GM23338 (cell line): ENCODE results near the gene FCHSD2. TPM values are rescaled to one million over a fixed set of nuclear protein-coding genes. Genes with fewer than 3 reads are reported as not detected.

Experiments
- EZH2phosphoT487 ChIP-seq: fragments of 200-600 bp; sonication (generic); IDR thresholded peaks from one replicate; pipeline ENCODE4 v1.8.1; 2018; ENCODE audit warnings: antibody characterized with exemption; ENCODE audit not compliant: unreplicated experiment
- JUNB ChIP-seq: IDR thresholded peaks from one replicate; pipeline ENCODE4 v1.6.1; 2016; ENCODE audit warnings: antibody characterized with exemption; ENCODE audit not compliant: unreplicated experiment
- NANOG ChIP-seq: IDR thresholded peaks from 2 replicates; pipeline ENCODE4 v1.6.1; 2016; ENCODE audit warnings: antibody characterized with exemption, borderline replicate concordance
- STAT1 ChIP-seq: IDR thresholded peaks from one replicate; pipeline ENCODE4 v1.6.1; 2016; ENCODE audit warnings: antibody characterized with exemption; ENCODE audit not compliant: unreplicated experiment
- ZNF462 ChIP-seq: fragments of 250-450 bp; sonication (Bioruptor Pico); IDR thresholded peaks from 2 replicates; pipeline ENCODE4 v1.5.0; 2020; ENCODE audit warnings: mild to moderate bottlenecking, moderate library complexity
- polyA plus RNA-seq: library from polyadenylated mRNA; unstranded; fragments of >200 nt; fragmentation: Nextera tagmentation; extraction: Ambion mirVana; gene quantifications from 2 replicates; pipeline ENCODE4 v1.2.1, GENCODE V29; 2016
- total RNA-seq: library from RNA; depleted of rRNA; stranded (reverse); fragments of >200 nt; shearing (Covaris generic); gene quantifications from 2 replicates; pipeline ENCODE4 v1.2.3, GENCODE V29; 2014
- TF ChIP-seq, protein P1 (sequence below): IDR thresholded peaks from one replicate; pipeline ENCODE4 v1.6.1; 2018; ENCODE audit warnings: antibody characterized with exemption; ENCODE audit not compliant: unreplicated experiment
- TF ChIP-seq, protein P2 (sequence below): IDR thresholded peaks from 2 replicates; pipeline ENCODE4 v1.6.1; 2016; ENCODE audit warnings: antibody characterized with exemption
- TF ChIP-seq, protein P3 (sequence below), 2 experiments: fragments of 200-600 bp in 1 of 2; sonication (generic) in 1 of 2; conservative IDR thresholded peaks; 2 replicates each; pipeline versions ENCODE4 v1.5.1 to v1.6.1; 2016 to 2017; ENCODE audit warnings: antibody characterized with exemption in 2 of 2, low read depth in 2 of 2, mild to moderate bottlenecking in 2 of 2, moderate library complexity in 1 of 2

FCHSD2 gene
- total and polyA plus RNA-seq, 2 experiments from 2014 or later: 3.6 to 5.2 TPM

- TF ChIP-seq ZNF462 (no peak), JUNB (no peak), NANOG (no peak), STAT1 (no peak), EZH2phosphoT487 (no peak)
- TF ChIP-seq, protein P1, sequence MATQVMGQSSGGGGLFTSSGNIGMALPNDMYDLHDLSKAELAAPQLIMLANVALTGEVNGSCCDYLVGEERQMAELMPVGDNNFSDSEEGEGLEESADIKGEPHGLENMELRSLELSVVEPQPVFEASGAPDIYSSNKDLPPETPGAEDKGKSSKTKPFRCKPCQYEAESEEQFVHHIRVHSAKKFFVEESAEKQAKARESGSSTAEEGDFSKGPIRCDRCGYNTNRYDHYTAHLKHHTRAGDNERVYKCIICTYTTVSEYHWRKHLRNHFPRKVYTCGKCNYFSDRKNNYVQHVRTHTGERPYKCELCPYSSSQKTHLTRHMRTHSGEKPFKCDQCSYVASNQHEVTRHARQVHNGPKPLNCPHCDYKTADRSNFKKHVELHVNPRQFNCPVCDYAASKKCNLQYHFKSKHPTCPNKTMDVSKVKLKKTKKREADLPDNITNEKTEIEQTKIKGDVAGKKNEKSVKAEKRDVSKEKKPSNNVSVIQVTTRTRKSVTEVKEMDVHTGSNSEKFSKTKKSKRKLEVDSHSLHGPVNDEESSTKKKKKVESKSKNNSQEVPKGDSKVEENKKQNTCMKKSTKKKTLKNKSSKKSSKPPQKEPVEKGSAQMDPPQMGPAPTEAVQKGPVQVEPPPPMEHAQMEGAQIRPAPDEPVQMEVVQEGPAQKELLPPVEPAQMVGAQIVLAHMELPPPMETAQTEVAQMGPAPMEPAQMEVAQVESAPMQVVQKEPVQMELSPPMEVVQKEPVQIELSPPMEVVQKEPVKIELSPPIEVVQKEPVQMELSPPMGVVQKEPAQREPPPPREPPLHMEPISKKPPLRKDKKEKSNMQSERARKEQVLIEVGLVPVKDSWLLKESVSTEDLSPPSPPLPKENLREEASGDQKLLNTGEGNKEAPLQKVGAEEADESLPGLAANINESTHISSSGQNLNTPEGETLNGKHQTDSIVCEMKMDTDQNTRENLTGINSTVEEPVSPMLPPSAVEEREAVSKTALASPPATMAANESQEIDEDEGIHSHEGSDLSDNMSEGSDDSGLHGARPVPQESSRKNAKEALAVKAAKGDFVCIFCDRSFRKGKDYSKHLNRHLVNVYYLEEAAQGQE: no peak
- TF ChIP-seq, protein P2, sequence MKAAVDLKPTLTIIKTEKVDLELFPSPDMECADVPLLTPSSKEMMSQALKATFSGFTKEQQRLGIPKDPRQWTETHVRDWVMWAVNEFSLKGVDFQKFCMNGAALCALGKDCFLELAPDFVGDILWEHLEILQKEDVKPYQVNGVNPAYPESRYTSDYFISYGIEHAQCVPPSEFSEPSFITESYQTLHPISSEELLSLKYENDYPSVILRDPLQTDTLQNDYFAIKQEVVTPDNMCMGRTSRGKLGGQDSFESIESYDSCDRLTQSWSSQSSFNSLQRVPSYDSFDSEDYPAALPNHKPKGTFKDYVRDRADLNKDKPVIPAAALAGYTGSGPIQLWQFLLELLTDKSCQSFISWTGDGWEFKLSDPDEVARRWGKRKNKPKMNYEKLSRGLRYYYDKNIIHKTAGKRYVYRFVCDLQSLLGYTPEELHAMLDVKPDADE: no peak
- TF ChIP-seq, protein P3, sequence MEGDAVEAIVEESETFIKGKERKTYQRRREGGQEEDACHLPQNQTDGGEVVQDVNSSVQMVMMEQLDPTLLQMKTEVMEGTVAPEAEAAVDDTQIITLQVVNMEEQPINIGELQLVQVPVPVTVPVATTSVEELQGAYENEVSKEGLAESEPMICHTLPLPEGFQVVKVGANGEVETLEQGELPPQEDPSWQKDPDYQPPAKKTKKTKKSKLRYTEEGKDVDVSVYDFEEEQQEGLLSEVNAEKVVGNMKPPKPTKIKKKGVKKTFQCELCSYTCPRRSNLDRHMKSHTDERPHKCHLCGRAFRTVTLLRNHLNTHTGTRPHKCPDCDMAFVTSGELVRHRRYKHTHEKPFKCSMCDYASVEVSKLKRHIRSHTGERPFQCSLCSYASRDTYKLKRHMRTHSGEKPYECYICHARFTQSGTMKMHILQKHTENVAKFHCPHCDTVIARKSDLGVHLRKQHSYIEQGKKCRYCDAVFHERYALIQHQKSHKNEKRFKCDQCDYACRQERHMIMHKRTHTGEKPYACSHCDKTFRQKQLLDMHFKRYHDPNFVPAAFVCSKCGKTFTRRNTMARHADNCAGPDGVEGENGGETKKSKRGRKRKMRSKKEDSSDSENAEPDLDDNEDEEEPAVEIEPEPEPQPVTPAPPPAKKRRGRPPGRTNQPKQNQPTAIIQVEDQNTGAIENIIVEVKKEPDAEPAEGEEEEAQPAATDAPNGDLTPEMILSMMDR (conservative IDR thresholded peaks at IDR 0.05; ENCODE audit: low read depth in 2 of 2): no peak
These were observed 312.1 kb downstream of the FCHSD2 start (continued) for GRCh38 chr11:72829884-72830533.
